Measurements from ENCODE around the gene CRHR1. TPM values are rescaled to one million over a fixed set of nuclear protein-coding genes. Genes with fewer than 3 reads are reported as not detected.

CRHR1 gene
- total RNA-seq, 3 donors from 2014 or later (not counting 1 experiment from before 2014, with no cell fraction given), result not detected

DNA sequence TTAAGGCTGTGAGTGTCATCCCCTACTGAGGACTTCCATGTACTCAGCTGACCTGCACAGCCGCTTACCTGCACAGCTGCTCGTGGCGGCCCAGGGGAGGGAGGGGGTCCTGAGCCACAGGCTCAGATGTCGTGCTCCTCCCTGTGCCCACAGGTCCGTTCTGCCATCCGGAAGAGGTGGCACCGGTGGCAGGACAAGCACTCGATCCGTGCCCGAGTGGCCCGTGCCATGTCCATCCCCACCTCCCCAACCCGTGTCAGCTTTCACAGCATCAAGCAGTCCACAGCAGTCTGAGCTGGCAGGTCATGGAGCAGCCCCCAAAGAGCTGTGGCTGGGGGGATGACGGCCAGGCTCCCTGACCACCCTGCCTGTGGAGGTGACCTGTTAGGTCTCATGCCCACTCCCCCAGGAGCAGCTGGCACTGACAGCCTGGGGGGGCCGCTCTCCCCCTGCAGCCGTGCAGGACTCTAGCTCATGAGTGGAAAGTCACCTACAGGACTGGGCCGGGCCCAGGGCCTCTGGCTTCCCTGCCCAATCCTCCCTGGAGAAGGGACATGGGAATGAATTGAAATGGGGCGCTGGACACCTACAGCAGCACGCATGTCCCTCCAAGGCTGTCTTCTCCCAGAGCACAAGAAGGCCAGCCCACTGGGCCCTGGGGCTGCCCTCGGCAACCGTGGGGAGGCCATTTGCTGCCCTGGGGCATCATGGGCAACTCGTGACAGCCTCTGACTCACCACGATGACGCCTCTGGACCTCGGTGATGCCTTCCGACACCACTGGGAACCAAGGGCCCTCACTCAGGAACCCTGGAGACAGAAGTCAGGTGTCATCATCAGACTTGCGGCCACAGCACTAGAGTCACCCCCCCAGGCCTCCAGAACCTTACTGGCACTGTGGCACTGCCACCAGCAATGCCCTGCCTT, 50.6 kb downstream of the CRHR1 start:
- Mint-ChIP-seq H3K27me3 (ENCODE audit: low read depth in 2 of 2) (peaks cover 0 to 6% of the 10 kb centered on the region in 2 donors), H3K9me3 (no peaks in the 10 kb centered on the region), H3K4me3 (no peak overlapping the region), H3K4me1 (no peaks in the 10 kb centered on the region), H3K27ac (no peak overlapping the region), H3K36me3 (no peaks in the 10 kb centered on the region)
- intact Hi-C loops (cut with micrococcal nuclease), result no loop called here
- Histone ChIP-seq H3K9me3 (ENCODE audit: control insufficient read depth, insufficient read depth, low read length) (no peaks in the 10 kb centered on the region), H3K27me3 (ENCODE audit: control insufficient read depth, insufficient read depth, low read length) (no peaks in the 10 kb centered on the region), H3K4me1 (ENCODE audit: control insufficient read depth, insufficient read depth, low read length) (no peaks in the 10 kb centered on the region), H3K4me3 (ENCODE audit: low read length) (no peak overlapping the region), H3K27ac (ENCODE audit: low read length) (no peak overlapping the region), H3K36me3 (ENCODE audit: control insufficient read depth, insufficient read depth, low read length) (no peaks in the 10 kb centered on the region)
- ATAC-seq (no peak), DNase-seq (no peak)
- WGBS (ENCODE audit: insufficient coverage), result 90% methylated on average over 26 of the region's 26 CpGs
- TF ChIP-seq, protein P1, sequence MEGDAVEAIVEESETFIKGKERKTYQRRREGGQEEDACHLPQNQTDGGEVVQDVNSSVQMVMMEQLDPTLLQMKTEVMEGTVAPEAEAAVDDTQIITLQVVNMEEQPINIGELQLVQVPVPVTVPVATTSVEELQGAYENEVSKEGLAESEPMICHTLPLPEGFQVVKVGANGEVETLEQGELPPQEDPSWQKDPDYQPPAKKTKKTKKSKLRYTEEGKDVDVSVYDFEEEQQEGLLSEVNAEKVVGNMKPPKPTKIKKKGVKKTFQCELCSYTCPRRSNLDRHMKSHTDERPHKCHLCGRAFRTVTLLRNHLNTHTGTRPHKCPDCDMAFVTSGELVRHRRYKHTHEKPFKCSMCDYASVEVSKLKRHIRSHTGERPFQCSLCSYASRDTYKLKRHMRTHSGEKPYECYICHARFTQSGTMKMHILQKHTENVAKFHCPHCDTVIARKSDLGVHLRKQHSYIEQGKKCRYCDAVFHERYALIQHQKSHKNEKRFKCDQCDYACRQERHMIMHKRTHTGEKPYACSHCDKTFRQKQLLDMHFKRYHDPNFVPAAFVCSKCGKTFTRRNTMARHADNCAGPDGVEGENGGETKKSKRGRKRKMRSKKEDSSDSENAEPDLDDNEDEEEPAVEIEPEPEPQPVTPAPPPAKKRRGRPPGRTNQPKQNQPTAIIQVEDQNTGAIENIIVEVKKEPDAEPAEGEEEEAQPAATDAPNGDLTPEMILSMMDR (IDR thresholded peaks at IDR 0.05), result no peak

DNA sequence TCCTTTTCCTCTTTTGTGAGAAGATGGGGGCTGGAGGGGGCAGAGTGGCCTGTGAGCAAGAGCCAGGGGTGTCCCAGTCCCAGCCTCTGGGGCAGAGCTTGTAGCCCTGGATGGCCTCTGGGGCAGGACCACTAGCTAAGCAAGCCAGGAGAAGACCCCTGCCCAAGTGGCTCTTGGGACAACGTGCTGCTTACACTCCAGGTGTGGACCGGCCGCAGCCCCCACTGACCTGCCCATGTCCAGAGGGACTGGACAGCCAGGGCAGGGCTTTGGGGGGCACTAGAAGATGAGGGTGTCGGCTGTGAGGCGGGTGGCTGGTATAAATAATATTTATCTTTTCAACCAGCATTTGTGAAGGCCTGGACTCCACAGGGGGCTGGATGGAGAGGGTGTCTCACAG, 51.4 kb downstream of the CRHR1 start:
- Histone ChIP-seq H3K27me3 (ENCODE audit: control insufficient read depth, insufficient read depth, low read length) (no peaks in the 10 kb centered on the region), H3K27ac (ENCODE audit: low read length) (no peak overlapping the region), H3K4me3 (ENCODE audit: low read length) (no peak overlapping the region), H3K36me3 (ENCODE audit: control insufficient read depth, insufficient read depth, low read length) (no peaks in the 10 kb centered on the region), H3K4me1 (ENCODE audit: control insufficient read depth, insufficient read depth, low read length) (no peaks in the 10 kb centered on the region), H3K9me3 (ENCODE audit: control insufficient read depth, insufficient read depth, low read length) (no peaks in the 10 kb centered on the region)
- DNase-seq, result no peak
- ATAC-seq, result no peak
- WGBS (ENCODE audit: insufficient coverage), result 92% methylated on average over 5 of the region's 5 CpGs
- no peak overlapping the region for H3K4me3 Mint-ChIP-seq
- no peaks in the 10 kb centered on the region for H3K9me3 Mint-ChIP-seq
- H3K27me3 Mint-ChIP-seq (ENCODE audit: low read depth in 2 of 2), result peaks cover 0 to 6% of the 10 kb centered on the region in 2 donors
- H3K36me3 Mint-ChIP-seq, result no peaks in the 10 kb centered on the region
- intact Hi-C loops (cut with micrococcal nuclease), result no loop called here
- TF ChIP-seq, protein P1 (IDR thresholded peaks at IDR 0.05), result no peak
- H3K27ac Mint-ChIP-seq, result no peak overlapping the region
- no peaks in the 10 kb centered on the region for H3K4me1 Mint-ChIP-seq

DNA sequence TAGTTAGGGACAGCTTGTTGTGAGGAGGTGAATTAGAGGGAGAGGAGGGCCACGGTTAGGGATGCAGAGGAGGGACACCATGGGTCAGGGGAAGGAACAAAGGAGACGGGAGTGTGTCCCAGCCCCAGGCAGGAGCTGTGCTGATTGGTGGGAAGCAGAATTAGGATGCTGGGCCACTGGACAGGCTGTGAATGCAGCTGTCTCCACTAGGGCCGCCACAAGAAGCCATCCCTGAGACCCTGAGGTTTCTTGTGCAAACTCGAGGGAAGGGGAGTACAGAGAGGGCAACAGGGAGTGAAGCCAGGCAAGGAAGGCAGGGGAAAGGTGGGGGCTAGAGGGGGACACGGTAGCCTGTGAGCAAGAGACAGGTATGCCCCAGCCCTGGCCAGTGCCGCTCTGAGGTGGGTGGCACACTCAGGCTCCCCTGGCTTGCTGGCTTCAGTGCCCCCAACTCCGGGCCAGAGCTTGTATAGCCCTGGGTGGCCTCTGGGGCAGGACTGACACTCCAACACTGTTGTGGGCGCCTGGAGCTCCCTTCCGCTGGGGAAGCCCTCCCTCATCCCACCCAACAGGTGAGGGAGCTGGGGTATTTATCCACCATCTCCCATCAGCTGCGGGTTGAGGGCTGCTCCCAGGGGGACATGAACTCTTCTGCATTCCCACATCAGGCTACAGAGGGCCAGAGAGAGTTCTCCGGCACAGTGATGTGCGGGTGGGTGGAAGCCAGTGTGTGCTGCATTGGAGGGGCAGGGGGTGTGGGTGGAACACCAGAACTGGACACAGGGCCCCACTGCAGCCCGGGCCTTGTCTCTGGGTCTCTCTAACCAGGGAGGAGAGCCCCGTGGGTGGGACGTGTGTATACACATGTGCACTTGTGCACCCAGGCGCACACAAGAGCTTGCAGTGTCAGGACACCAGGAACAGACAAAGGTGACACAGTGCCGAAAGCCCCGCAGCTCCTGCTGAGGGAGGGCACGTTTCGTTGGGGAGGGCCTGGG, 52.2 kb downstream of the CRHR1 start:
- Histone ChIP-seq H3K27ac (ENCODE audit: low read length) (no peak overlapping the region), H3K4me1 (ENCODE audit: control insufficient read depth, insufficient read depth, low read length) (no peaks in the 10 kb centered on the region), H3K9me3 (ENCODE audit: control insufficient read depth, insufficient read depth, low read length) (no peaks in the 10 kb centered on the region), H3K4me3 (ENCODE audit: low read length) (no peak overlapping the region), H3K27me3 (ENCODE audit: control insufficient read depth, insufficient read depth, low read length) (no peaks in the 10 kb centered on the region), H3K36me3 (ENCODE audit: control insufficient read depth, insufficient read depth, low read length) (no peaks in the 10 kb centered on the region)
- no peak overlapping the region for H3K27ac Mint-ChIP-seq
- TF ChIP-seq, protein P1 (IDR thresholded peaks at IDR 0.05), result no peak
- H3K4me3 Mint-ChIP-seq, result no peak overlapping the region
- 81% methylated on average over 20 of the region's 20 CpGs for WGBS (ENCODE audit: insufficient coverage)
- H3K9me3 Mint-ChIP-seq, result no peaks in the 10 kb centered on the region
- DNase-seq (no peak), ATAC-seq (no peak)
- intact Hi-C loops (cut with micrococcal nuclease), result no loop called here
- H3K4me1 Mint-ChIP-seq, result no peaks in the 10 kb centered on the region
- peaks cover 0 to 9% of the 10 kb centered on the region in 2 donors for H3K27me3 Mint-ChIP-seq (ENCODE audit: low read depth in 2 of 2)
- H3K36me3 Mint-ChIP-seq, result no peaks in the 10 kb centered on the region
